ENCODE data around the gene NNT. TPM values are rescaled to one million over a fixed set of nuclear protein-coding genes. Genes with fewer than 3 reads are reported as not detected.

The NNT gene
- total and polyA plus RNA-seq, 10 of the 15 experiments (the other 5 are each of a cell fraction or from before 2014, with no cell fraction given) = 20.8 to 73.1 (median 51.9) TPM

- RAD21 ChIA-PET (ENCODE audit: unreplicated experiment) = interaction anchor here (1.2 kb wide), 1 partner anchor 49 kb away, joined by 3 read pairs; no protein-coding TSS in a partner anchor
- no peak for ATAC-seq
- WGBS (ENCODE audit: insufficient coverage, insufficient replicate concordance, low lambda C conversion rate, missing lambda C conversion rate) = 13% methylated on average over 2 of the region's 2 CpGs
Observed at GRCh38 chr5:43560128-43560527, 42.9 kb upstream of the NNT start.

GRCh38 chr5:43561356-43561755 is 41.6 kb upstream of the NNT start:
- BruUV-seq (replicated peaks) = no TSS peak
- CTCF ChIA-PET = interaction anchor here (0.6 to 2.0 kb wide), 3 partner anchors 13 to 48 kb away, joined by 3 to 5 read pairs (median 3); no protein-coding TSS in a partner anchor

More at GRCh38 chr5:43560128-43560527, 42.9 kb upstream of the NNT start:
- ChIA-PET POLR2A (no interaction called here), CTCF (interaction anchor here (0.6 to 2.0 kb wide), 4 partner anchors 28 to 76 kb away, joined by 3 to 8 read pairs (median 5); partner anchors contain the start of gene TMEM267), SMC1A (ENCODE audit: uncharacterized antibody, unreplicated experiment) (interaction anchor here (0.8 to 0.9 kb wide), 2 partner anchors 40 to 71 kb away, joined by 3 to 6 read pairs; no protein-coding TSS in a partner anchor)
- Histone ChIP-seq H3K9ac (ENCODE audit: control insufficient read depth, insufficient read depth, low read length) (no peak overlapping the region), H3K9me3 (replicated peaks; ENCODE audit: control insufficient read depth, insufficient read depth, low read length) (no peaks in the 10 kb centered on the region), H3K4me2 (ENCODE audit: control insufficient read depth, insufficient read depth) (no peak overlapping the region), H2AFZ (ENCODE audit: control insufficient read depth, low read depth, low read length) (no peak overlapping the region; the same call in 1 of the 2 replicates), H3K27ac (ENCODE audit: control insufficient read depth, insufficient read depth) (no peak overlapping the region), H3K4me1 (ENCODE audit: control insufficient read depth, insufficient read depth, low read length) (peaks cover 8% of the 10 kb centered on the region), H3K27me3 (replicated peaks in 1 of 2; ENCODE audit: control insufficient read depth in 2 of 2, insufficient read depth in 2 of 2, low read length in 1 of 2) (no peaks in the 10 kb centered on the region), H3K36me3 (ENCODE audit: control insufficient read depth in 2 of 2, insufficient read depth in 2 of 2, low read length in 1 of 2) (no peaks in the 10 kb centered on the region), H4K20me1 (ENCODE audit: control insufficient read depth, insufficient read depth) (no peaks in the 10 kb centered on the region), H3K4me3 (no peak overlapping the region), H3K79me2 (ENCODE audit: control insufficient read depth, insufficient read depth, low read length) (peaks cover 19% of the 10 kb centered on the region)
- in situ Hi-C loops (cut with MboI) = no loop called here
- DNase-seq (ENCODE audit: low read depth, low spot score) (no peak), FAIRE-seq (no peak)
- TF ChIP-seq YY1 (IDR thresholded peaks at IDR 0.05; ENCODE audit: low read depth, low read length) = no peak
- no peak for TF ChIP-seq ATF7 (IDR thresholded peaks at IDR 0.05; ENCODE audit: low read depth)
- no peak for TF ChIP-seq HSF1 (IDR thresholded peaks at IDR 0.05; ENCODE audit: low read depth, low read length)
- TF ChIP-seq HDGF (IDR thresholded peaks at IDR 0.05) = no peak
- TF ChIP-seq TCF3 (IDR thresholded peaks at IDR 0.05; ENCODE audit: borderline replicate concordance, insufficient read depth, low read depth, low read length) = no peak
- intact Hi-C loops (cut with micrococcal nuclease; ENCODE audit: unreplicated experiment) = no loop called here
- no TSS peak for BruUV-seq (replicated peaks)

More at GRCh38 chr5:43561356-43561755, 41.6 kb upstream of the NNT start:
- ChIA-PET RAD21 (ENCODE audit: unreplicated experiment) (no interaction called here), SMC1A (ENCODE audit: uncharacterized antibody, unreplicated experiment) (no interaction called here), POLR2A (no interaction called here)
- FAIRE-seq = no peak
- DNase-seq (ENCODE audit: low read depth, low spot score) = no peak
- ATAC-seq = no peak
- peaks cover 8% of the 10 kb centered on the region for H3K4me1 ChIP-seq (ENCODE audit: control insufficient read depth, insufficient read depth, low read length)
- H2AFZ ChIP-seq (ENCODE audit: control insufficient read depth, low read depth, low read length) = no peak overlapping the region
- no peaks in the 10 kb centered on the region for H4K20me1 ChIP-seq (ENCODE audit: control insufficient read depth, insufficient read depth)
- no peak overlapping the region for H3K27ac ChIP-seq (ENCODE audit: control insufficient read depth, insufficient read depth)
- in situ Hi-C loops (cut with MboI) (no loop called here), intact Hi-C loops (cut with micrococcal nuclease; ENCODE audit: unreplicated experiment) (no loop called here)
- H3K36me3 ChIP-seq (ENCODE audit: control insufficient read depth in 2 of 2, insufficient read depth in 2 of 2, low read length in 1 of 2) = no peaks in the 10 kb centered on the region
- H3K9me3 ChIP-seq (replicated peaks; ENCODE audit: control insufficient read depth, insufficient read depth, low read length) = no peaks in the 10 kb centered on the region
- H3K9ac ChIP-seq (ENCODE audit: control insufficient read depth, insufficient read depth, low read length) = no peak overlapping the region
- TF ChIP-seq ZNF622 (IDR thresholded peaks at IDR 0.05) (no peak), E4F1 (IDR thresholded peaks at IDR 0.05; ENCODE audit: borderline replicate concordance, partially characterized antibody) (no peak)
- H3K27me3 ChIP-seq (replicated peaks in 1 of 2; ENCODE audit: control insufficient read depth in 2 of 2, insufficient read depth in 2 of 2, low read length in 1 of 2) = no peaks in the 10 kb centered on the region
- no peak overlapping the region for H3K4me2 ChIP-seq (ENCODE audit: control insufficient read depth, insufficient read depth)
- H3K79me2 ChIP-seq (ENCODE audit: control insufficient read depth, insufficient read depth, low read length) = peaks cover 7% of the 10 kb centered on the region
- H3K4me3 ChIP-seq = no peak overlapping the region

Data from GM12878 (cell line).